Upper lobe of right lung (tissue), 1 donor: ENCODE data around the gene RELCH. TPM values are rescaled to one million over a fixed set of nuclear protein-coding genes. Genes with fewer than 3 reads are reported as not detected.

Experiments used
- ATAC-seq: fragments of 200-7000 bp; cut with Tn5 transposase; one replicate; pipeline ENCODE4 v1.9.1; 2020; ENCODE audit warnings: mild to moderate bottlenecking, moderate library complexity
- DNase-seq: peaks from one replicate; pipeline ENCODE4 v3.0.0-alpha.2; 2020
- H3K27ac ChIP-seq: fragments of 200-600 bp; one replicate; pipeline ENCODE4 v1.8.0; 2022
- H3K27me3 ChIP-seq: fragments of 200-600 bp; one replicate; pipeline ENCODE4 v1.8.0; 2022; ENCODE audit warnings: mild to moderate bottlenecking
- H3K36me3 ChIP-seq: fragments of 200-600 bp; one replicate; pipeline ENCODE4 v1.8.0; 2022
- H3K4me1 ChIP-seq: fragments of 200-600 bp; one replicate; pipeline ENCODE4 v1.8.0; 2022
- H3K4me3 ChIP-seq: fragments of 200-600 bp; one replicate; pipeline ENCODE4 v1.8.0; 2022; ENCODE audit warnings: mild to moderate bottlenecking
- H3K9me3 ChIP-seq: fragments of 200-600 bp; one replicate; pipeline ENCODE4 v1.8.0; 2022
- CTCF ChIP-seq: fragments of 200-600 bp; IDR thresholded peaks from one replicate; pipeline ENCODE4 v1.8.0; 2022; ENCODE audit warnings: antibody characterized with exemption
- intact Hi-C: fragments of 100-400 bp; cut with DNase I; formaldehyde crosslinking; loops from one replicate; pipeline ENCODE4 v1.11.0; 2022
- total RNA-seq: library from RNA; stranded (reverse); fragmentation: NEBNext Ultra II Directional; extraction: Animal tissue kit (Norgen Biotek cat#: 25700); gene quantifications from one replicate; pipeline ENCODE4 v1.2.1, GENCODE V29; 2021
- donor health status: DM: no; HTN: yes; CAD: no; lungs with severe emphysema.

Gene RELCH
- total RNA-seq, 1 donor from 2014 or later: 30.0 TPM

- peaks cover 33% of the 10 kb centered on the region for H3K36me3 ChIP-seq
- DNase-seq: no peak
- H3K4me1 ChIP-seq: no peaks in the 10 kb centered on the region
- intact Hi-C loops: no loop called here
- ATAC-seq: no peak
- H3K4me3 ChIP-seq: no peak overlapping the region
- no peaks in the 10 kb centered on the region for H3K9me3 ChIP-seq
- H3K27ac ChIP-seq: no peak overlapping the region
- no peak for TF ChIP-seq CTCF
- H3K27me3 ChIP-seq: no peaks in the 10 kb centered on the region
These were observed 52.4 kb downstream of the RELCH start for GRCh38 chr18:62239475-62239874.

- H3K9me3 ChIP-seq: no peaks in the 10 kb centered on the region
- no peak overlapping the region for H3K27ac ChIP-seq
- peaks cover 57% of the 10 kb centered on the region for H3K36me3 ChIP-seq
- H3K27me3 ChIP-seq: no peaks in the 10 kb centered on the region
- H3K4me1 ChIP-seq: no peaks in the 10 kb centered on the region
- no peak for TF ChIP-seq CTCF
- ATAC-seq (no peak), DNase-seq (no peak)
- no peak overlapping the region for H3K4me3 ChIP-seq
- intact Hi-C loops: loop anchor here (10.0 kb wide), 1 partner anchor 58 kb away; the partner anchor contains the start of genes PIGN and RELCH
These were observed 55.9 kb downstream of the RELCH start for GRCh38 chr18:62242955-62243354.

GRCh38 chr18:62245177-62245576 is 58.1 kb downstream of the RELCH start:
- intact Hi-C loops: loop anchor here (10.0 kb wide), 1 partner anchor 60 kb away; the partner anchor contains the start of genes PIGN and RELCH
- no peak for TF ChIP-seq CTCF
- no peak for ATAC-seq

GRCh38 chr18:62245699-62246098 is 58.6 kb downstream of the RELCH start:
- peaks cover 43% of the 10 kb centered on the region for H3K36me3 ChIP-seq
- ATAC-seq: no peak
- intact Hi-C loops: loop anchor here (10.0 kb wide), 1 partner anchor 61 kb away; the partner anchor contains the start of genes PIGN and RELCH

More at GRCh38 chr18:62245177-62245576, 58.1 kb downstream of the RELCH start:
- Histone ChIP-seq H3K4me1 (no peaks in the 10 kb centered on the region), H3K27ac (no peak overlapping the region), H3K9me3 (no peaks in the 10 kb centered on the region), H3K27me3 (no peaks in the 10 kb centered on the region), H3K36me3 (peaks cover 49% of the 10 kb centered on the region), H3K4me3 (no peak overlapping the region)
- DNase-seq: no peak

GRCh38 chr18:62248313-62248712 is 61.3 kb downstream of the RELCH start:
- peaks cover 44% of the 10 kb centered on the region for H3K36me3 ChIP-seq
- TF ChIP-seq CTCF: no peak
- no peak for ATAC-seq
- DNase-seq: no peak
- no peak overlapping the region for H3K4me3 ChIP-seq
- H3K9me3 ChIP-seq: no peaks in the 10 kb centered on the region
- intact Hi-C loops: loop anchor here (10.0 kb wide), 1 partner anchor 64 kb away; the partner anchor contains the start of genes PIGN and RELCH
- H3K27ac ChIP-seq: no peak overlapping the region
- no peaks in the 10 kb centered on the region for H3K27me3 ChIP-seq
- no peaks in the 10 kb centered on the region for H3K4me1 ChIP-seq

More at GRCh38 chr18:62245699-62246098, 58.6 kb downstream of the RELCH start:
- no peaks in the 10 kb centered on the region for H3K4me1 ChIP-seq
- no peak overlapping the region for H3K27ac ChIP-seq
- no peaks in the 10 kb centered on the region for H3K9me3 ChIP-seq
- H3K27me3 ChIP-seq: no peaks in the 10 kb centered on the region
- DNase-seq: no peak
- no peak overlapping the region for H3K4me3 ChIP-seq
- no peak for TF ChIP-seq CTCF
